ENCODE results near the gene RPL37A.

The RPL37A gene

DNA sequence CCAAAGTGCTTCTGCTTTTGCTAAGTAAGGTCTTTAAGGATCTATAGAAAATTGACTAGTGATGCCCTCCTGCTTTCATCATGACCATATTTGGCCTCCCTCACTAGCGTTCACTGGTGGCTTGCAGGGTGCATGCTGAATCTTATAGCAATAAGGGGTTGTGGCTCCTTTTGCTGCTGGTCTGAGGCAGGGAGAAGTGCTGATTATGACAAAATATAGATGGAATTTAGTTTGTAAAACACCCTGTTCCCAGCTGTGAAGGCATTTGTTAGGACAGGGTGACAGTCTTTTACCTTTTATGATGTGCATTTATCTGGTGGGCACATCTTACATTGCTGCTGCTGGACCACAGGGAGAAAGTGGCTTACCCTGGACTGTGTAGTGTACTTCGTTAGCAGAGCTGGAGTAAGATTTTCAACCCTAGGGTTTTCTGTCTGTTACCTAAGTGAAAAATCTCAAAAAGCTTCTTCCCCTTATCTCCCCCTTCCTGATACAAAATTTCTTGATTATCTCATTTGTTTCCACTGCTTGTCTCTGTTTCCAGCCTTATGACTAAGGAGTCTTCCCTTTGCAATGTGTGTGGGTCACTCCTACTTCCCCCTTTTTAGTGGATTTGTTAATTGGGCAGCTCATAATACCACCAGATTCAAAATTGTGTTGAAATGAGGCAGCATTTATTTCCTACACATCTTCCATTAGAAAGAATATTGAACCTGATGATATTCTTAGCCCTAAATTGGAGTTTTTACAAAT lies 21.2 kb upstream of the RPL37A start:
- no peak overlapping the region for H3K27ac ChIP-seq
- ChIA-PET CTCF (interaction anchor here (0.5 kb wide), 1 partner anchor 16 kb away, joined by 4 read pairs; no protein-coding TSS in a partner anchor), POLR2A (ENCODE audit: low non-redundant PET) (no interaction called here)
- no peak for DNase-seq (ENCODE audit: low spot score)
- TF ChIP-seq, protein P1, sequence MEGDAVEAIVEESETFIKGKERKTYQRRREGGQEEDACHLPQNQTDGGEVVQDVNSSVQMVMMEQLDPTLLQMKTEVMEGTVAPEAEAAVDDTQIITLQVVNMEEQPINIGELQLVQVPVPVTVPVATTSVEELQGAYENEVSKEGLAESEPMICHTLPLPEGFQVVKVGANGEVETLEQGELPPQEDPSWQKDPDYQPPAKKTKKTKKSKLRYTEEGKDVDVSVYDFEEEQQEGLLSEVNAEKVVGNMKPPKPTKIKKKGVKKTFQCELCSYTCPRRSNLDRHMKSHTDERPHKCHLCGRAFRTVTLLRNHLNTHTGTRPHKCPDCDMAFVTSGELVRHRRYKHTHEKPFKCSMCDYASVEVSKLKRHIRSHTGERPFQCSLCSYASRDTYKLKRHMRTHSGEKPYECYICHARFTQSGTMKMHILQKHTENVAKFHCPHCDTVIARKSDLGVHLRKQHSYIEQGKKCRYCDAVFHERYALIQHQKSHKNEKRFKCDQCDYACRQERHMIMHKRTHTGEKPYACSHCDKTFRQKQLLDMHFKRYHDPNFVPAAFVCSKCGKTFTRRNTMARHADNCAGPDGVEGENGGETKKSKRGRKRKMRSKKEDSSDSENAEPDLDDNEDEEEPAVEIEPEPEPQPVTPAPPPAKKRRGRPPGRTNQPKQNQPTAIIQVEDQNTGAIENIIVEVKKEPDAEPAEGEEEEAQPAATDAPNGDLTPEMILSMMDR (conservative IDR thresholded peaks at IDR 0.05; ENCODE audit: low read depth): no peak

DNA sequence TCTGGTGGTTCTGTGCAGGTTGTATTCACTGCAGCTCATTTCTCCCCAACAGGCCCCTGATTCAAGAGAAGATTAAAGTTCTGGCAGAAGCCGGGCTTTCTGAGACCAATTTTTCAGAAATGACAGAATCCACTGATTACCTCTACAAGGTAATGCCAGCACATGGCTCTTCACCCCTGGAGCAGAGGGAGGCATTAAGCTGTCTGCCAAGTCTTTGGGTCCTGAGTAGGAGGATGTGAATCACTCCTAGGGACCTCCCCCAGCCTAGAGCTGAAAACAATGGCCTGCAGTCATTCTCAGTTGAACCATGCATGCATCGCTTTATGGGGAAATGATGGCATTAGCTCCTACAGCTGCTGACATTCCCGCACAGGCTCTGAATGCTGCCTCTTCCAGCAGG lies 20.5 kb upstream of the RPL37A start:
- ChIA-PET POLR2A (ENCODE audit: low non-redundant PET) (no interaction called here), CTCF (interaction anchor here (0.5 kb wide), 1 partner anchor 17 kb away, joined by 4 read pairs; no protein-coding TSS in a partner anchor)
- TF ChIP-seq, protein P1 (conservative IDR thresholded peaks at IDR 0.05; ENCODE audit: low read depth): no peak
- H3K27ac ChIP-seq: peak overlapping the region; percentile 34; the same call in 1 of the 2 replicates
- peak; percentile 86 for DNase-seq (ENCODE audit: low spot score)

DNA sequence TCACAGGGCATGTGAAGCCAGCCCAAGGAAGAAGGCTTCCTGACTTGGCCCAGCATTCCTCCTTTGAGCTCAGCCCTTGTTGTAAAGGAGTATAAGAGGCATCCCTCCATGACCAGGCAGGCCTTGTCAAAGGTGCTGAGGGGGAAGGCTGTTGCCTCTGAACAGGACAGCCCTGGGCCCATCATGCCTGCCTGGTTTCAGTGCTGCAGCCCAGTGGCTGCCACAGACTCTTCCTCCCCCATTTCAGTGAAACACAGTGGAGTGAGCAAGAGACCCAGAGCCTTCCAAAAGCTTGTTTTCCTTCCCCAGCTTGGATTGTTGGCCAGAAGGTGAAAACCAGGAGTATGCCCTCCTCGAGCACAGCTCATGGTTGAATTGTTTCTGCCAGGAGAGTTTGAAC lies 19.9 kb upstream of the RPL37A start:
- DNase-seq (ENCODE audit: low spot score): no peak
- POLR2A ChIA-PET (ENCODE audit: low non-redundant PET): no interaction called here

DNA sequence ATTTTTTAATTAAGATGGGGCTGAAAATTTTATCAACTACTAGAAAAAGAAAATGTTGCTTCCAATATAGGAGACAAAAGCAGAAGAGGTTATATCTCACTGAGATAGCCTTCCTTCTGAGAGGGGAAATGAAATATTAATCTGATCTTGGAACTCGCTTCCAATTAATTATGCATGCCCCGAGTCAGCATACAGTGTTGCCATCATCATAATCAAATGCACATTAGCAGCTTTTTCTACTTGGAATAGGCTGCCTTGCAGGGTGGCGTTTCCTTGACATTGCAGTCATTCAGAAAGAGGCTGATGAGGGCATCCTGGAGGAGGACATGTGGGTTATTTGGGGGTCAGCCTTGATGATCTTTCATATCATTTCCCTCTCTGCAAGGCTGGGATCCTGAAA lies 18.4 kb upstream of the RPL37A start:
- ChIA-PET CTCF (no interaction called here), POLR2A (ENCODE audit: low non-redundant PET) (no interaction called here)

More for the DNA sequence above, 19.9 kb upstream of the RPL37A start:
- H3K27ac ChIP-seq: no peak overlapping the region
- CTCF ChIA-PET: interaction anchor here (0.5 kb wide), 1 partner anchor 47 kb away, joined by 3 read pairs; no protein-coding TSS in a partner anchor
- TF ChIP-seq, protein P1 (conservative IDR thresholded peaks at IDR 0.05; ENCODE audit: low read depth): no peak

DNA sequence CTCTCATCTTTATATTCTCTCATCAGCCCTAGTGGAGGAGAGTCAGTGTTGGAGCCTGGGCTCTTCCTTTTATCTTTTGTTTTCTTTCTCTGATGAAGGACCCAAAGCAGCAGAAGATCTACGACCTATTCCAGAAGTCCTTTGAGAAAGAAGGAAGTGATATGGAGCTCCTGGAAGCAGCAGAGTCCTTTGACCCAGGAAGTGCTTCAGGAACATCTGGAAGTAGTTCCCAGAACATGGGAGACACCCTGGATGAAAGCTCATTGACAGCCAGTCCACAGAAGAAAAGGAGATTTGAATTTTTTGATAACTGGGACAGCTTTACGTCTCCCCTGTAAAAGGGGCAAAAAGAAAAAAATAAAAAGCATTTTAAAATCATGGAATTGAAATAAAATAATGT lies 16.0 kb upstream of the RPL37A start:
- no peak for DNase-seq (ENCODE audit: low spot score)
- ChIA-PET CTCF (interaction anchor here (0.6 to 0.8 kb wide), 2 partner anchors 162 to 1040 kb away, joined by 4 read pairs; no protein-coding TSS in a partner anchor), POLR2A (ENCODE audit: low non-redundant PET) (no interaction called here)
- TF ChIP-seq, protein P1 (conservative IDR thresholded peaks at IDR 0.05; ENCODE audit: low read depth): no peak
- no peak overlapping the region for H3K27ac ChIP-seq

More for the DNA sequence above, 18.4 kb upstream of the RPL37A start:
- no peak overlapping the region for H3K27ac ChIP-seq
- TF ChIP-seq, protein P1 (conservative IDR thresholded peaks at IDR 0.05; ENCODE audit: low read depth): no peak
- DNase-seq (ENCODE audit: low spot score): no peak

DNA sequence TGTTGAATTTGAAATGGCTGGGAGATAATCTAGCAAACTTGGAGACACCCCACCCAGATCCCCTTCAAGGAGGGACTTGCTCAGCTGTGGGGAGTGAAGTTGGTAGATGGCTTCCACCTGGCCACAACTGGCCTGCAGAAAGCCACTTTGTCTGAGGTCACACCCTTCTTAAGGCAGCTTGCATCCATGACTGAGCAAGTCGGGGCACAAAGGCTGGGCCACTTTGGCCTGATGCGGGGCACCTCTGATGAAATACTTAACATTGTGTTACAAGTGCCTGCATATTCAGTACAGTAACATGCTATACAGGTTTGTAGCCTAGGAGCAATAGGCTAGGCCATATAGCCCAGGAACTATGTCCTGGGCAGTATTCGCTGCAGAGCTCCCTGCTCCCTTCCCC lies 13.4 kb upstream of the RPL37A start:
- DNase-seq (ENCODE audit: low spot score): no peak
- no peak overlapping the region for H3K27ac ChIP-seq
- CTCF ChIA-PET: no interaction called here
- TF ChIP-seq, protein P1 (conservative IDR thresholded peaks at IDR 0.05; ENCODE audit: low read depth): no peak
- POLR2A ChIA-PET (ENCODE audit: low non-redundant PET): interaction anchor here (1.2 kb wide), 1 partner anchor 13 kb away, joined by 3 read pairs; the partner anchor contains the start of gene RPL37A

Measured in RWPE1 (cell line).